ENCODE measurements around the gene JARID2. TPM values are rescaled to one million over a fixed set of nuclear protein-coding genes. Genes with fewer than 3 reads are reported as not detected.

Gene JARID2
- total RNA-seq, 1 donor from 2014 or later: 5.0 TPM

GRCh38 chr6:15429141-15430110 lies 183.6 kb downstream of the JARID2 start:
- no peak for TF ChIP-seq CTCF (IDR thresholded peaks at IDR 0.05)
- Histone ChIP-seq H3K36me3 (no peaks in the 10 kb centered on the region), H3K4me1 (peaks cover 0 to 18% of the 10 kb centered on the region in 2 donors), H3K27ac (no peak overlapping the region), H3K27me3 (no peaks in the 10 kb centered on the region), H3K4me3 (no peak overlapping the region), H3K9me3 (no peaks in the 10 kb centered on the region)
- no peak for DNase-seq (ENCODE audit: low spot score in 2 of 2)
- intact Hi-C loops (cut with DNase I): no loop called here

GRCh38 chr6:15430186-15430585 lies 184.3 kb downstream of the JARID2 start:
- H3K4me3 ChIP-seq: no peak overlapping the region
- intact Hi-C loops (cut with DNase I): no loop called here
- H3K27ac ChIP-seq: no peak overlapping the region
- no peaks in the 10 kb centered on the region for H3K9me3 ChIP-seq
- H3K36me3 ChIP-seq: no peaks in the 10 kb centered on the region
- H3K4me1 ChIP-seq: peaks cover 0 to 18% of the 10 kb centered on the region in 2 donors
- TF ChIP-seq CTCF (IDR thresholded peaks at IDR 0.05): no peak
- no peaks in the 10 kb centered on the region for H3K27me3 ChIP-seq
- DNase-seq (ENCODE audit: low spot score in 2 of 2): no peak

DNA sequence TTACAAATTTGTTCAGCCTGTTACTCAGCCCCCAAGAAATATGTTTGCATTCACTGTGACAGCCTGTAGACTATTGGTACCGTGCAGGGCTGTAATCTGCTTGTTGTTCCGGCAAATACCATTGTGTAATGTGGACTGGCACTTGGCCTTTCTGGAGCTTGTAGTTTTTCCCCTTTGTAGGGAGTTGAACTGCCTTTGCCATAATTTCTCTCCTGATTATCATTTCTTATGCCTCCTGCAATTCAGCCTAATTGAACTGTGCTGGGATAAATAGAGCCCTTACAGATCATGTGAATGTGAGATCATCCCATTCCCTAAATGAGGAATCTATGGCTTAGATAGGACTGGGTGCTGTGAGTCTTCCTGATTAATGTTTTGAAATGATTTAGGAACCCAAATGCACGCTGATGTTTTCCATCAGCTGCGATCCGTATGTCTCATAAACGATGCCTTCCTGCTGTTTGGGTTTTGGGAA lies 185.1 kb downstream of the JARID2 start:
- no peaks in the 10 kb centered on the region for H3K9me3 ChIP-seq
- DNase-seq (ENCODE audit: low spot score in 2 of 2): no peak
- H3K4me1 ChIP-seq: peaks cover 0 to 18% of the 10 kb centered on the region in 2 donors
- intact Hi-C loops (cut with DNase I): no loop called here
- no peaks in the 10 kb centered on the region for H3K36me3 ChIP-seq
- no peak for TF ChIP-seq CTCF (IDR thresholded peaks at IDR 0.05)
- no peak overlapping the region for H3K4me3 ChIP-seq
- no peak overlapping the region for H3K27ac ChIP-seq
- H3K27me3 ChIP-seq: no peaks in the 10 kb centered on the region

DNA sequence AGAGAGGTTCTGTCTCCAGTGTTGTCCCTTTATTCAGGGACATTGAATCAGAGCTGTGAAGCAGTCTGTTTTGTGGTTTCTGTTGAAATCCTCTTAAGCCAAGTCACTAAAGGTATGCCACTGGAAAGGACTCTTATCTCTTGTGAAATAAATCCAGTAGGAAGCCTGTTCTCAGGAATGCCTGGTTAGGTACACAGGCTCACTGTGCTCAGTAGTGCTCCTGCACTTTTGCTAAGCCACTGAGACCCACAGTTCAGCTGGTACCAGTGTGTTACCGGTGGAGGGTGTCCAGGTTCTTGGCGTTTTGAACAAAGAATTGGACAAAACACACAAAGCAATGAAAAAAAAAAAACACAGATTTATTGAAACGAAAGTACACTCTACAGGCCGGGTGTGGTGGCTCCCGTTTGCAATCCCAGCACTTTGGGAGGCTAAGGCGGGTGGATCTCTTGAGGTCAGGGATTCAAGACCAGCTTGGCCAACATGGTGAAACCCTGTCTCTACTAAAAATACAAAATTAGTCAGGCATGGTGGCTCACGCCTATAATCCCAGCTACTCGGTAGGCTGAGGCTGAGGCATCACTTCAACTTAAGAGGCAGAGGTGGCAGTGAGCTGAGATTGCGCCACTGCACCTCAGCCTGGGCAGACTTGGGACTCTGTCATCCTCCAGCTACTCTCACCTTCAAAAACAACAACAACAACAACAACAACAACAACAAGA lies 186.1 kb downstream of the JARID2 start:
- Histone ChIP-seq H3K27me3 (no peaks in the 10 kb centered on the region), H3K36me3 (no peaks in the 10 kb centered on the region), H3K4me3 (no peak overlapping the region), H3K9me3 (no peaks in the 10 kb centered on the region), H3K27ac (no peak overlapping the region), H3K4me1 (peaks cover 0 to 18% of the 10 kb centered on the region in 2 donors)
- no peak for TF ChIP-seq CTCF (IDR thresholded peaks at IDR 0.05)
- no peak for DNase-seq (ENCODE audit: low spot score in 2 of 2)
- intact Hi-C loops (cut with DNase I): no loop called here

- intact Hi-C loops (cut with DNase I): no loop called here
- no peak overlapping the region for H3K27ac ChIP-seq
- no peak for TF ChIP-seq CTCF (IDR thresholded peaks at IDR 0.05)
Measured at GRCh38 chr6:15433511-15433861, 187.6 kb downstream of the JARID2 start.

More at GRCh38 chr6:15433511-15433861, 187.6 kb downstream of the JARID2 start:
- H3K4me1 ChIP-seq: peaks cover 0 to 18% of the 10 kb centered on the region in 2 donors
- no peak overlapping the region for H3K4me3 ChIP-seq
- H3K27me3 ChIP-seq: no peaks in the 10 kb centered on the region
- no peak for DNase-seq (ENCODE audit: low spot score in 2 of 2)
- H3K9me3 ChIP-seq: no peaks in the 10 kb centered on the region
- no peaks in the 10 kb centered on the region for H3K36me3 ChIP-seq

Data from ascending aorta (tissue), 2 donors.